CD8-positive, alpha-beta memory T cell (primary cell): Measurements from ENCODE around the gene GNA14. TPM values are rescaled to one million over a fixed set of nuclear protein-coding genes. Genes with fewer than 3 reads are reported as not detected.
"Not testable (repeated sequence)": the region's sequence is repeated elsewhere in the genome, so short reads cannot be mapped to it uniquely, and the experiment has no call there.

ENCODE experiments used
- CTCF ChIA-PET: fragments of 350-600 bp; sonication (Branson Sonifier 250); formaldehyde crosslinking; loops from one replicate; lab custom pipeline; 2021; ENCODE audit warnings: antibody characterized with exemption; lab: Charles Lee
- POLR2A ChIA-PET: fragments of 350-600 bp; sonication (Branson Sonifier 250); formaldehyde crosslinking; loops from one replicate; lab custom pipeline; 2021; ENCODE audit warnings: antibody characterized with exemption; lab: Charles Lee
- DNase-seq, 5 donors: peaks; one replicate each; pipeline versions ENCODE4 v3.0.0 to v3.0.0-alpha.2; 2020 to 2022; ENCODE audit warnings: mixed read lengths in 1 of 5
- H3K27ac ChIP-seq: one replicate; pipeline ENCODE4 v1.7.0; 2013; ENCODE audit warnings: low read depth, mild to moderate bottlenecking, low read length, moderate library complexity
- H3K27me3 ChIP-seq: 2 replicates; pipeline ENCODE4 v1.7.0; 2013; ENCODE audit warnings: low read length, mild to moderate bottlenecking; ENCODE audit not compliant: insufficient read depth, poor library complexity, severe bottlenecking
- H3K36me3 ChIP-seq: 2 replicates; pipeline ENCODE4 v1.7.0; 2013; ENCODE audit warnings: mild to moderate bottlenecking, low read length, moderate library complexity; ENCODE audit not compliant: insufficient read depth
- H3K4me1 ChIP-seq: 2 replicates; pipeline ENCODE4 v1.7.0; 2013; ENCODE audit warnings: mild to moderate bottlenecking, low read length, moderate library complexity; ENCODE audit not compliant: insufficient read depth
- H3K4me3 ChIP-seq: 2 replicates; pipeline ENCODE4 v1.7.0; 2013; ENCODE audit warnings: mild to moderate bottlenecking, low read length
- H3K9me3 ChIP-seq: 2 replicates; pipeline ENCODE4 v1.7.0; 2013; ENCODE audit warnings: mild to moderate bottlenecking, low read length
- H3K27ac Mint-ChIP-seq, 8 donors: one replicate each; pipeline ENCODE4 v1.8.0; 2020 to 2021; ENCODE audit warnings: mixed read lengths in 8 of 8, mild to moderate bottlenecking in 6 of 8, inconsistent platforms in 3 of 8, moderate library complexity in 3 of 8
- H3K27me3 Mint-ChIP-seq, 2 donors: one replicate each; pipeline ENCODE4 v1.8.0; 2020 to 2021; ENCODE audit warnings: mixed read lengths in 2 of 2, mild to moderate bottlenecking in 1 of 2, moderate library complexity in 1 of 2
- H3K36me3 Mint-ChIP-seq, 3 donors: one replicate each; pipeline ENCODE4 v1.8.0; 2020 to 2021; ENCODE audit warnings: mixed read lengths in 3 of 3, inconsistent platforms in 1 of 3, mild to moderate bottlenecking in 1 of 3
- H3K4me1 Mint-ChIP-seq, 3 donors: one replicate each; pipeline ENCODE4 v1.8.0; 2020 to 2021; ENCODE audit warnings: mixed read lengths in 3 of 3, inconsistent platforms in 1 of 3, mild to moderate bottlenecking in 1 of 3
- H3K4me3 Mint-ChIP-seq, 7 donors: one replicate each; pipeline ENCODE4 v1.8.0; 2020 to 2021; ENCODE audit warnings: mixed read lengths in 7 of 7, mild to moderate bottlenecking in 6 of 7, moderate library complexity in 4 of 7, inconsistent platforms in 2 of 7
- H3K9me3 Mint-ChIP-seq, 5 donors: one replicate each; pipeline ENCODE4 v1.8.0; 2020 to 2022; ENCODE audit warnings: mixed read lengths in 5 of 5, mild to moderate bottlenecking in 3 of 5, moderate library complexity in 2 of 5, inconsistent platforms in 1 of 5
- polyA plus RNA-seq: library from polyadenylated mRNA; unstranded; fragments of 300-500 nt; fragmentation: Illumina TruSeq; gene quantifications from one replicate; pipeline ENCODE4 v1.2.3, GENCODE V29; 2021
- total RNA-seq, 2 experiments: library from RNA; stranded (reverse); gene quantifications; one replicate each; pipeline ENCODE4 v1.2.3, GENCODE V29; 2021

Gene GNA14
- total and polyA plus RNA-seq, 3 experiments from 2014 or later, result not detected

GRCh38 chr9:77402286-77402685 lies 245.8 kb downstream of the GNA14 start:
- ChIA-PET CTCF (no interaction called here), POLR2A (no interaction called here)
- Histone ChIP-seq H3K4me3 (no peak overlapping the region), H3K27me3 (no peaks in the 10 kb centered on the region), H3K9me3 (no peaks in the 10 kb centered on the region), H3K36me3 (no peaks in the 10 kb centered on the region), H3K4me1 (no peaks in the 10 kb centered on the region), H3K27ac (no peak overlapping the region)
- Mint-ChIP-seq H3K27me3 (no peaks in the 10 kb centered on the region), H3K4me3 (no peak overlapping the region), H3K4me1 (no peaks in the 10 kb centered on the region), H3K27ac (no peak overlapping the region), H3K9me3 (no peaks in the 10 kb centered on the region), H3K36me3 (peaks cover 18 to 36% (median 34%) of the 10 kb centered on the region in 3 donors)
- DNase-seq, result no peak

- ChIA-PET POLR2A (no interaction called here), CTCF (no interaction called here)
- no peaks in the 10 kb centered on the region for H3K9me3 ChIP-seq
- Mint-ChIP-seq H3K27me3 (no peaks in the 10 kb centered on the region), H3K9me3 (no peaks in the 10 kb centered on the region), H3K27ac (no peak overlapping the region), H3K4me3 (no peak overlapping the region), H3K4me1 (no peaks in the 10 kb centered on the region), H3K36me3 (peaks cover 5 to 15% (median 14%) of the 10 kb centered on the region in 3 donors)
- no peak for DNase-seq
- no peaks in the 10 kb centered on the region for H3K27me3 ChIP-seq
- H3K36me3 ChIP-seq, result no peaks in the 10 kb centered on the region
- H3K27ac ChIP-seq, result no peak overlapping the region
- no peak overlapping the region for H3K4me3 ChIP-seq
- H3K4me1 ChIP-seq, result no peaks in the 10 kb centered on the region
These were observed 248.2 kb downstream of the GNA14 start for GRCh38 chr9:77399964-77400363.

GRCh38 chr9:77398581-77398980 lies 249.5 kb downstream of the GNA14 start:
- H3K36me3 ChIP-seq, H3K27ac Mint-ChIP-seq, H3K4me3 Mint-ChIP-seq, H3K27me3 ChIP-seq, H3K36me3 Mint-ChIP-seq, H3K4me1 Mint-ChIP-seq, CTCF ChIA-PET, H3K9me3 ChIP-seq, H3K4me1 ChIP-seq, DNase-seq, H3K27ac ChIP-seq, H3K9me3 Mint-ChIP-seq, H3K27me3 Mint-ChIP-seq, POLR2A ChIA-PET, H3K4me3 ChIP-seq: not testable (repeated sequence)

GRCh38 chr9:77392328-77392727 lies 255.8 kb downstream of the GNA14 start:
- CTCF ChIA-PET, result no interaction called here
- Histone ChIP-seq H3K4me1 (no peaks in the 10 kb centered on the region), H3K27me3 (no peaks in the 10 kb centered on the region), H3K36me3 (no peaks in the 10 kb centered on the region), H3K27ac (no peak overlapping the region), H3K9me3 (no peaks in the 10 kb centered on the region), H3K4me3 (no peak overlapping the region)
- POLR2A ChIA-PET, result no interaction called here
- Mint-ChIP-seq H3K4me1 (no peaks in the 10 kb centered on the region), H3K4me3 (no peak overlapping the region), H3K27ac (peak overlapping the region in 1 of 8 donors; percentile 12), H3K27me3 (no peaks in the 10 kb centered on the region), H3K9me3 (no peaks in the 10 kb centered on the region), H3K36me3 (peaks cover 7 to 12% (median 8%) of the 10 kb centered on the region in 3 donors)
- DNase-seq, result no peak

- CTCF ChIA-PET, result no interaction called here
These were observed 256.3 kb downstream of the GNA14 start for GRCh38 chr9:77391834-77392233.

GRCh38 chr9:77386187-77386586 lies 261.9 kb downstream of the GNA14 start:
- DNase-seq, result no peak
- ChIA-PET POLR2A (no interaction called here), CTCF (no interaction called here)
- Mint-ChIP-seq H3K36me3 (peaks cover 11 to 30% (median 15%) of the 10 kb centered on the region in 3 donors), H3K4me1 (no peaks in the 10 kb centered on the region), H3K27ac (no peak overlapping the region), H3K4me3 (no peak overlapping the region), H3K9me3 (no peaks in the 10 kb centered on the region), H3K27me3 (no peaks in the 10 kb centered on the region)
- Histone ChIP-seq H3K4me1 (no peaks in the 10 kb centered on the region), H3K27me3 (no peaks in the 10 kb centered on the region), H3K9me3 (no peaks in the 10 kb centered on the region), H3K4me3 (no peak overlapping the region), H3K27ac (no peak overlapping the region), H3K36me3 (no peaks in the 10 kb centered on the region)

More at GRCh38 chr9:77391834-77392233, 256.3 kb downstream of the GNA14 start:
- Histone ChIP-seq H3K4me3 (no peak overlapping the region), H3K4me1 (no peaks in the 10 kb centered on the region), H3K36me3 (no peaks in the 10 kb centered on the region), H3K27ac (no peak overlapping the region), H3K9me3 (no peaks in the 10 kb centered on the region), H3K27me3 (no peaks in the 10 kb centered on the region)
- H3K27ac Mint-ChIP-seq, result no peak overlapping the region
- H3K4me3 Mint-ChIP-seq, result no peak overlapping the region
- no peak for DNase-seq
- H3K9me3 Mint-ChIP-seq, result no peaks in the 10 kb centered on the region
- no peaks in the 10 kb centered on the region for H3K27me3 Mint-ChIP-seq
- POLR2A ChIA-PET, result no interaction called here
- H3K4me1 Mint-ChIP-seq, result no peaks in the 10 kb centered on the region
- peaks cover 7 to 12% (median 9%) of the 10 kb centered on the region in 3 donors for H3K36me3 Mint-ChIP-seq

GRCh38 chr9:77384406-77384805 lies 263.7 kb downstream of the GNA14 start:
- ChIA-PET CTCF (no interaction called here), POLR2A (no interaction called here)
- no peaks in the 10 kb centered on the region for H3K36me3 ChIP-seq
- H3K9me3 ChIP-seq, result no peaks in the 10 kb centered on the region
- no peaks in the 10 kb centered on the region for H3K4me1 ChIP-seq
- peaks cover 6 to 27% (median 7%) of the 10 kb centered on the region in 3 donors for H3K36me3 Mint-ChIP-seq
- no peak for DNase-seq
- H3K9me3 Mint-ChIP-seq, result no peaks in the 10 kb centered on the region
- no peak overlapping the region for H3K4me3 Mint-ChIP-seq
- no peak overlapping the region for H3K4me3 ChIP-seq
- H3K27me3 ChIP-seq, result no peaks in the 10 kb centered on the region
- H3K27ac Mint-ChIP-seq, result peak overlapping the region in 1 of 8 donors; percentile 6
- no peaks in the 10 kb centered on the region for H3K4me1 Mint-ChIP-seq
- H3K27me3 Mint-ChIP-seq, result no peaks in the 10 kb centered on the region
- H3K27ac ChIP-seq, result no peak overlapping the region

- Mint-ChIP-seq H3K9me3 (peaks cover 0 to 3% (median 2%) of the 10 kb centered on the region in 5 donors), H3K27ac (no peak overlapping the region), H3K27me3 (no peaks in the 10 kb centered on the region), H3K36me3 (peaks cover 13 to 18% (median 16%) of the 10 kb centered on the region in 3 donors), H3K4me1 (no peaks in the 10 kb centered on the region), H3K4me3 (no peak overlapping the region)
- H3K4me3 ChIP-seq, result no peak overlapping the region
- H3K9me3 ChIP-seq, result no peaks in the 10 kb centered on the region
- no peaks in the 10 kb centered on the region for H3K27me3 ChIP-seq
- no peak for DNase-seq
- peaks cover 4% of the 10 kb centered on the region for H3K36me3 ChIP-seq
- CTCF ChIA-PET, result no interaction called here
- H3K4me1 ChIP-seq, result no peaks in the 10 kb centered on the region
- no peak overlapping the region for H3K27ac ChIP-seq
- POLR2A ChIA-PET, result no interaction called here
These were observed 272.1 kb downstream of the GNA14 start for GRCh38 chr9:77375956-77376532.
